HG02938 (cell line): ENCODE measurements around the gene RSL1D1.
"Not testable (repeated sequence)": the region's sequence is repeated elsewhere in the genome, so short reads cannot be mapped to it uniquely, and the experiment has no call there.

Source experiments
- ATAC-seq: cut with Tn5 transposase; IDR thresholded peaks from one replicate; pipeline ENCODE4 v1.9.1; 2021; ENCODE audit warnings: mild to moderate bottlenecking, moderate library complexity; ENCODE audit not compliant: unreplicated experiment

Gene RSL1D1

GRCh38 chr16:11799509-11800381 is 51.6 kb downstream of the RSL1D1 start:
- ATAC-seq, result no peak

GRCh38 chr16:11799017-11799381 is 52.3 kb downstream of the RSL1D1 start:
- no peak for ATAC-seq

DNA sequence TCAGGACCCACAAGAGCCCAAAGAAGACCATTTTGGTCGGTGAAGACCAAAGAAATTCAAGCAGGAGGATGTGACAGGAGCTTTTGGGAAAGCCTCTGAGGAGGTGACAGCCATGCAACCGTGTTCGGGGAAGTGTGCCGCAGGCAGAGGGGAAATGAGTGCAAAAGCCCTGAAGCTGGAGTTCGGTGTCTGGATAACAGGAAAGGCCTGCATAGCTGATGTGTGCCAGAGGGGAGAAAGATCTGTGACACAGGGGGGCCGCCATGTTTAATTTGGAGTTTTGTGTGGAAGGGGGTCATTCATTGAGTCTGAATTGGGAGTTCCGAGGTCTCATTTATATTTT is 53.4 kb downstream of the RSL1D1 start:
- ATAC-seq, result no peak

- peak; percentile 90 for ATAC-seq
These were observed 54.0 kb downstream of the RSL1D1 start, which contains the start of gene ZC3H7A for GRCh38 chr16:11797166-11797956. Gene ZC3H7A, minus strand, starts transcription at chr16:11797258. Its CDS starts 14,904 bp downstream, at chr16:11782354.

- peak; percentile 4 for ATAC-seq
These were observed 54.8 kb downstream of the RSL1D1 start for GRCh38 chr16:11796227-11797165.

DNA sequence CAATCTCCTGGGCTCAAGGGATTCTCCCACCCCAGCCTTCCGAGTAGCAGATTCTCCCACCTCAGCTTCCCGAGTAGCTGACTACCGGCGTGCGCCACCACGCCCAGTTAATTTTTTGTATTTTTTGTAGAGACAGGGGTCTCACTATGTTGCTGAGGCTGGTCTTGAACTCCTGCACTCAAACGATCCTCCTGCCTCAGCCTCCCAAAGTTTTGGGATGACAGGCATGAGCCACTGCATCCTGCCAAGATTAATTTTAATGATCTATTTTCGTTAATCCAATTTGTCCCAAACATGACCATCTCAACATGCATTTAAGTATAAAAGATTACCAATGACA is 55.5 kb downstream of the RSL1D1 start:
- no peak for ATAC-seq

- ATAC-seq, result no peak
These were observed 56.1 kb downstream of the RSL1D1 start for GRCh38 chr16:11794996-11795886.

GRCh38 chr16:11794447-11794846 is 56.9 kb downstream of the RSL1D1 start:
- ATAC-seq, result no peak

GRCh38 chr16:11793840-11794239 is 57.5 kb downstream of the RSL1D1 start:
- no peak for ATAC-seq

DNA sequence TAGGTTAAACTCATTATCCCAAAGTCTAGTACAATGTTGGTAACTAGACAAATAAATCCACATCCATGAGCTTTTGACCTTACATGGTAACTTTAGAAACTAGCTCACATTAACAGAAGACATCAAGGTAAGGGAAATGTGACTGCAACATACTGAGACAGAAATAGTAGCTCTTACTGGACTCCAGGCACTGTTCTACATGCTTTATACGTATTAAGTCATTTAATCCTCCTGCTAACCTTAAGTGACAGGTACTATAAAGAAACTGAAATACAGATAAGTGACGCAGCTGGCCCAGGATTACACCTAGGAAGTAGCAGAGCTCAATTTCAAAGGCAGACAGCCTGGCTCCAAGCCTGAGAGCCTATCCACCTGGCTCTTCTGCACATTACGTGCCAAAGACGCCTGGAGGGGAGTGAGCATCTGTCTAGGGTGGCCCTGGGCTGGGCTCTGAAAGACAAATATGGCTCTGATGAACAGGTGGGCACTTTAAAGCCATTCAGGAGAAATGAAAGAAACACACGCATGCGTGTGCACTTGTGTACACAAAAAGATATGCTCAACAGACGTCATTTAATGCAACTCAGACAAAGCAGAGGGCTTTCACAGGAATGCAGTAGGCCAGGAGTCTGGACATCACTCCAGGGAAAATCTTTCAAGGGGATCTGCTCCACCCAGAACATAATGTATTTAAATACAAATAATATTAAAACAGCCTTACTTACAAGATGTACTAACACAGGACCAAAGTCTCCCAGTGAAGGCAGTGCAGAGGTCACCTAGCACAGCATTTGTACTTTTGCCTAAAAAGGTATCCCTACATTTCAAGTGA is 58.7 kb downstream of the RSL1D1 start:
- ATAC-seq, result no peak

GRCh38 chr16:11791144-11791828 is 60.1 kb downstream of the RSL1D1 start:
- ATAC-seq, result no peak

DNA sequence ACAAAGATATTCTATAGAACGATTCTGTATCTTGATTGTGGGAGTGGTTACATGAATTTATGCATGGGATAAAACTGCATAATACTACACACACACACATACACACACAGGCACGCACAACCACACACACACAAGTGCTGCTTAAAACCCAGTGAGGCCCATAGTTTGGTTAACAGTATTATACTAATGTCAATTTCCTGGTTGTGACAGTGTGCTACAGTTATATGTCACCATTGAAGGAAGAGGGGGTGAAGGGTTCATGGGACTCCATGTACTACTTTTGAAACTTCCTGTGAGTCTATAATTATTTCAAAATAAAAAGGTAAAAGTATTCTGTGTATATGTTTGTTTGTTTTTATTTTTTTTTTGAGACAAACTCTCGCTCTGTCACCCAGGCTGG is 62.4 kb downstream of the RSL1D1 start:
- ATAC-seq, result no peak

GRCh38 chr16:11784980-11785599 is 66.3 kb downstream of the RSL1D1 start:
- ATAC-seq, result not testable (repeated sequence)

- not testable (repeated sequence) for ATAC-seq
These were observed 67.0 kb downstream of the RSL1D1 start for GRCh38 chr16:11784381-11784780.

DNA sequence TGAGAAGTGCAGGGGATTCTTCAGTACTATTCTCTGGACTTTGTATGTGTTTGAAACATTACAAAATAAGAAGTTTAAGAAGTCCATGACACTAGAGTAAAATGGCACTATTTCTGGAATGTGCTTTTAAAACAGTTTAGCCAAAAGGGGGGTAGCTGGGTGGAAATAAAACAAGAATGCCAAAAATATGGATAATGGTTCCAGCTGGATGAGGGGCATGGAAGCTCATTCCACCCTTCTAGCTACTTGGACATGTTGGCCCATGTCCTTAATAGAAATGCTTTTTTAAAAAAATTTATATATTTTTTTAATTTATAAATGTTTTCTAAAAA is 67.3 kb downstream of the RSL1D1 start:
- ATAC-seq, result no peak
